Measurements from ENCODE around the gene CHRNA1.

Gene CHRNA1

GRCh38 chr2:174781996-174782395, 17.7 kb upstream of the CHRNA1 start:
- no peak for DNase-seq

- DNase-seq: no peak
Observed at GRCh38 chr2:174781298-174781697, 17.0 kb upstream of the CHRNA1 start.

- DNase-seq: no peak
Observed at GRCh38 chr2:174780856-174781255, 16.6 kb upstream of the CHRNA1 start.

- no peak for DNase-seq
Observed at GRCh38 chr2:174780191-174780840, 16.0 kb upstream of the CHRNA1 start.

- no peak for DNase-seq
Observed at GRCh38 chr2:174779361-174779928, 15.2 kb upstream of the CHRNA1 start.

GRCh38 chr2:174778085-174778981, 14.1 kb upstream of the CHRNA1 start:
- DNase-seq: peak; percentile 30 to 52

GRCh38 chr2:174777347-174778084, 13.2 kb upstream of the CHRNA1 start:
- no peak for DNase-seq

- DNase-seq: no peak
Observed at GRCh38 chr2:174776675-174777074, 12.4 kb upstream of the CHRNA1 start.

- DNase-seq: no peak
Observed at GRCh38 chr2:174776223-174776622, 12.0 kb upstream of the CHRNA1 start.

GRCh38 chr2:174775571-174775980, 11.3 kb upstream of the CHRNA1 start:
- DNase-seq: no peak

GRCh38 chr2:174774886-174775285, 10.6 kb upstream of the CHRNA1 start:
- DNase-seq: no peak

GRCh38 chr2:174773215-174773614, 8.9 kb upstream of the CHRNA1 start:
- DNase-seq: no peak

GRCh38 chr2:174772472-174772801, 8.2 kb upstream of the CHRNA1 start:
- DNase-seq: no peak

- DNase-seq: no peak
Observed at GRCh38 chr2:174771631-174772471, 7.6 kb upstream of the CHRNA1 start.

- DNase-seq: no peak
Observed at GRCh38 chr2:174771136-174771535, 6.9 kb upstream of the CHRNA1 start.

GRCh38 chr2:174768557-174768956, 4.3 kb upstream of the CHRNA1 start:
- DNase-seq: no peak

- DNase-seq: no peak
Observed at GRCh38 chr2:174766271-174766670, 2.0 kb upstream of the CHRNA1 start.

GRCh38 chr2:174765576-174765975, 1.3 kb upstream of the CHRNA1 start:
- no peak for DNase-seq

- no peak for DNase-seq
Observed at GRCh38 chr2:174763780-174764179, 492 bp downstream of the CHRNA1 start.

GRCh38 chr2:174762464-174762863, 1.8 kb downstream of the CHRNA1 start:
- DNase-seq: no peak

GRCh38 chr2:174761837-174762236, 2.4 kb downstream of the CHRNA1 start:
- DNase-seq: no peak

- no peak for DNase-seq
Observed at GRCh38 chr2:174760845-174761473, 3.3 kb downstream of the CHRNA1 start.

All from stimulated activated CD4-positive, alpha-beta T cell treated with anti-CD3 and anti-CD28 coated beads, Interleukin-4, amount 100 ng/mL, for 4 hours (primary cell).